GM19240 (cell line): ENCODE results near the gene PRAMEF25.
"Not testable (repeated sequence)": the region's sequence is repeated elsewhere in the genome, so short reads cannot be mapped to it uniquely, and the experiment has no call there.

ENCODE experiments used
- DNase-seq: peaks from one replicate; pipeline ENCODE4 v3.0.0; 2011; ENCODE audit warnings: low spot score; ENCODE audit not compliant: insufficient read length

Gene PRAMEF25

DNA sequence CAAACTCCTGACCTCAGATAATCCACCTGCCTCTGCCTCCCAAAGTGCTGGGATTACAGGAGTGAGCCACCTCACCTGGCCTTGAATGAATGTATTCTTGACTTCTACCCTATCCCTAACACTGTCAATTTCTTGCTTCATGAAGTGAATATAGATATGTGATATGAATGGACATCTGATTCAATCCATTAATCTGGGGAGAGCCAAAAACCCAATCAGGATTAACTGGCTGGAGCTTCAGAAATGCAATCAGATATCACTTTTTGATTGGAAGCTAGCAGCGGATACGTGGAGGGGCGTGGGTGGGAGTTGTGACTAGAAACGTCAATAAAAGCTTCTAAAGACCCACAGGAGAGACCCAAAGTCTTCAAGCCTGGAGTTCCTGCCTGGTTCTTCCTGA lies at the start of gene PRAMEF25:
TSS of gene PRAMEF25 (plus strand) at position 301 of the 400 bp plus-strand sequence. CDS start 2,920 bp downstream, outside the sequence.
- not testable (repeated sequence) for DNase-seq

DNA sequence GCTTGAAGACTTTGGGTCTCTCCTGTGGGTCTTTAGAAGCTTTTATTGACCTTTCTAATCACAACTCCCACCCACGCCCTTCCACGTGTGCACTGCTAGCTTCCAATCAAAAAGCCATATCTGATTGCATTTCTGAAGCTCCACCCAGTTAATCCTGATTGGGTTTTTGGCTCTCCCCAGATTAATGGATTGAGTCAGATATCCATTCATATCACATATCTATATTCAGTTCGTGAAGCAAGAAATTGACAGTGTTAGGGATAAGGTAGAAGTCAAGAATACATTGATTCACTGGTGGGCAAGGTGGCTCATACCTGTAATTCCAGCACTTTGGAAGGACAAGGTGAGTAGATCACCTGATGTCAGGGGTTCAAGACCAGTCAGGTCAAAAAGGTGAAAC lies 14.1 kb upstream of the PRAMEF25 start, which contains the start of gene PRAMEF27:
TSS of gene PRAMEF27 (minus strand) at position 101 of the 400 bp plus-strand sequence. CDS start 2,916 bp downstream, outside the sequence.
- not testable (repeated sequence) for DNase-seq

DNA sequence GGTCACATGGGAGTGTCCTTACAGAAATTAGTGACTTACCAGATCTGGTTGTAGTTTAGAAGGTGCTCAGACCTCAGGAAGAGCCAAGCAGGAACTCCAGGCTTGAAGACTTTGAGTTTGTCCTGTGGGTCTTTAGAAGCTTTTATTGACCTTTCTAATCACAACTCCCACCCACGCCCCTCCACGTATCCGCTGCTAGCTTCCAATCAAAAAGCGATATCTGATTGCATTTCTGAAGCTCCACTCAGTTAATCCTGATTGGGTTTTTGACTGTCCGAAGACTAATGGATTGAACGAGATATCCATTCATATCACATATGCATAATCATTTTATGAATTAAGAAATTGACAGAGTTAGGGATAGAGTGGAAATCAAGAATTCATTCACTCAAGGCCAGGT lies 46.2 kb downstream of the PRAMEF25 start, which contains the start of gene HNRNPCL2:
TSS of gene HNRNPCL2 (minus strand) at position 101 of the 400 bp plus-strand sequence. CDS start 454 bp downstream, outside the sequence.
- not testable (repeated sequence) for DNase-seq
